SK-N-SH (cell line): ENCODE data around the gene KIFC3. TPM values are rescaled to one million over a fixed set of nuclear protein-coding genes. Genes with fewer than 3 reads are reported as not detected.

Experiments
- CTCF ChIA-PET: fragments of 300-600, 350-600 bp; formaldehyde crosslinking; extraction: SDS; loops from one replicate; lab custom pipeline; 2021; lab: Yijun Ruan, JAX
- POLR2A ChIA-PET: fragments of 350-600 bp; sonication (Branson Sonifier 250); formaldehyde crosslinking; extraction: SDS; loops from one replicate; lab custom pipeline; 2020; ENCODE audit warnings: antibody characterized with exemption, inconsistent platforms; lab: Yijun Ruan, JAX
- DNase-seq: peaks from one replicate; pipeline ENCODE4 v3.0.0; 2012
- H2AFZ ChIP-seq: fragments of 200-600 bp; sonication (generic); 2 replicates; pipeline ENCODE4 v1.8.1; 2016; ENCODE audit warnings: antibody characterized with exemption, mild to moderate bottlenecking, low read depth
- H3F3A ChIP-seq: fragments of 200-600 bp; sonication (generic); replicated peaks from 2 replicates; pipeline ENCODE3; 2016; ENCODE audit warnings: antibody characterized with exemption, mild to moderate bottlenecking; ENCODE audit not compliant: insufficient read depth
- H3K27ac ChIP-seq, 2 experiments: fragments of 200-500 bp in 1 of 2; fragments of 200-600 bp in 1 of 2; sonication (Bioruptor generic) in 1 of 2; sonication (generic), shearing (Covaris generic) in 1 of 2; 2 replicates each; pipeline versions ENCODE4 v1.5.1 to v1.6.1; 2014 to 2016; ENCODE audit warnings: low read depth in 2 of 2, inconsistent platforms in 1 of 2, low read length in 1 of 2, mild to moderate bottlenecking in 1 of 2, mixed read lengths in 1 of 2
- H3K27me3 ChIP-seq: fragments of 200-600 bp; sonication (generic), shearing (Covaris generic); 2 replicates; pipeline ENCODE4 v1.6.1; 2016; ENCODE audit warnings: mixed run types; ENCODE audit not compliant: insufficient read depth
- H3K36me3 ChIP-seq, 2 experiments: fragments of 200-500 bp in 1 of 2; fragments of 200-600 bp in 1 of 2; sonication (Bioruptor generic) in 1 of 2; sonication (generic) in 1 of 2; replicated peaks in 1 of 2; 2 replicates each; pipeline versions ENCODE3 to v1.5.1; 2014 to 2016; ENCODE audit warnings: low read length in 1 of 2, mild to moderate bottlenecking in 1 of 2; ENCODE audit not compliant: insufficient read depth in 2 of 2, control insufficient read depth in 1 of 2
- H3K4me1 ChIP-seq, 2 experiments: fragments of 200-500 bp in 1 of 2; fragments of 200-600 bp in 1 of 2; sonication (Bioruptor generic) in 1 of 2; sonication (generic), shearing (Covaris generic) in 1 of 2; 2 replicates each; pipeline versions ENCODE4 v1.5.1 to v1.6.1; 2014 to 2016; ENCODE audit warnings: low read depth in 1 of 2, low read length in 1 of 2, mixed run types in 1 of 2; ENCODE audit not compliant: insufficient read depth in 2 of 2, control insufficient read depth in 1 of 2
- H3K4me2 ChIP-seq: fragments of 200-600 bp; sonication (generic), shearing (Covaris generic); 2 replicates; pipeline ENCODE4 v1.6.1; 2017; ENCODE audit warnings: mixed run types
- H3K4me3 ChIP-seq, 2 experiments: fragments of 200-500 bp in 1 of 2; fragments of 200-600 bp in 1 of 2; sonication (Bioruptor generic) in 1 of 2; sonication (generic), shearing (Covaris generic) in 1 of 2; 2 replicates each; pipeline versions ENCODE4 v1.5.1 to v1.8.1; 2014 to 2016; ENCODE audit warnings: low read depth in 2 of 2, inconsistent platforms in 1 of 2, low read length in 1 of 2, mild to moderate bottlenecking in 1 of 2, mixed read lengths in 1 of 2, moderate library complexity in 1 of 2
- H3K79me2 ChIP-seq: fragments of 200-600 bp; sonication (generic); 2 replicates; pipeline ENCODE4 v1.8.1; 2017; ENCODE audit warnings: mild to moderate bottlenecking; ENCODE audit not compliant: insufficient read depth
- H3K9ac ChIP-seq: fragments of 200-600 bp; sonication (generic); 2 replicates; pipeline ENCODE4 v1.6.1; 2017; ENCODE audit warnings: mixed run types
- H3K9me2 ChIP-seq: fragments of 200-600 bp; sonication (generic); 2 replicates; pipeline ENCODE4 v1.6.1; 2017; ENCODE audit warnings: mixed run types
- H3K9me3 ChIP-seq: fragments of 200-600 bp; sonication (generic); 2 replicates; pipeline ENCODE4 v1.6.1; 2017; ENCODE audit warnings: mixed run types, mild to moderate bottlenecking, moderate library complexity
- H4K20me1 ChIP-seq: fragments of 200-600 bp; sonication (generic); 2 replicates; pipeline ENCODE4 v1.6.1; 2017; ENCODE audit warnings: mild to moderate bottlenecking, mixed run types; ENCODE audit not compliant: insufficient read depth
- EP300 ChIP-seq, 2 experiments: IDR thresholded peaks; 2 replicates each; pipeline versions ENCODE4 v1.4.0 to v1.6.1; 2012; ENCODE audit warnings: borderline replicate concordance in 1 of 2, low read depth in 1 of 2, low read length in 1 of 2
- FOXM1 ChIP-seq: IDR thresholded peaks from 2 replicates; pipeline ENCODE4 v1.4.0; 2012; ENCODE audit warnings: low read depth, mild to moderate bottlenecking
- MEF2A ChIP-seq: IDR thresholded peaks from 2 replicates; pipeline ENCODE4 v1.4.0; 2012; ENCODE audit warnings: low read depth, borderline replicate concordance
- NFIC ChIP-seq: IDR thresholded peaks from 2 replicates; pipeline ENCODE4 v1.4.0; 2012; ENCODE audit warnings: borderline replicate concordance
- POLR2AphosphoS5 ChIP-seq: IDR thresholded peaks from 2 replicates; pipeline ENCODE4 v1.6.1; 2012; ENCODE audit warnings: low read depth, low read length
- RAD21 ChIP-seq: IDR thresholded peaks from 2 replicates; pipeline ENCODE4 v1.6.1; 2012; ENCODE audit warnings: mild to moderate bottlenecking, low read length
- RFX5 ChIP-seq: IDR thresholded peaks from 2 replicates; pipeline ENCODE4 v1.6.1; 2012; ENCODE audit warnings: mild to moderate bottlenecking, improper control_type of control experiment, low read length
- RXRA ChIP-seq: IDR thresholded peaks from 2 replicates; pipeline ENCODE4 v1.4.0; 2012; ENCODE audit warnings: low read depth, mild to moderate bottlenecking, borderline replicate concordance
- SIN3A ChIP-seq: IDR thresholded peaks from 2 replicates; pipeline ENCODE4 v1.6.1; 2012; ENCODE audit warnings: low read depth, mild to moderate bottlenecking, low read length, moderate library complexity, borderline replicate concordance
- SMC3 ChIP-seq: IDR thresholded peaks from 2 replicates; pipeline ENCODE4 v1.6.1; 2012; ENCODE audit warnings: low read depth, low read length, improper control_type of control experiment
- TAF1 ChIP-seq: IDR thresholded peaks from 2 replicates; pipeline ENCODE4 v1.6.1; 2012; ENCODE audit warnings: low read depth, mild to moderate bottlenecking, low read length, moderate library complexity, borderline replicate concordance
- USF1 ChIP-seq: IDR thresholded peaks from 2 replicates; pipeline ENCODE4 v1.4.0; 2012; ENCODE audit warnings: low read depth, borderline replicate concordance
- YY1 ChIP-seq: IDR thresholded peaks from 2 replicates; pipeline ENCODE4 v1.4.0; 2012; ENCODE audit warnings: low read depth, mild to moderate bottlenecking
- ZBTB33 ChIP-seq: IDR thresholded peaks from 2 replicates; pipeline ENCODE4 v1.4.0; 2012; ENCODE audit warnings: low read depth, borderline replicate concordance
- WGBS: methylation state at CpG from one replicate; pipeline ENCODE4 v1.1.6; 2017; ENCODE audit warnings: low lambda C conversion rate; 5-methylcytosine and 5-hydroxymethylcytosine counted together
- polyA plus RNA-seq, 3 experiments: library from polyadenylated mRNA; depleted of rRNA; stranded (reverse); fragments of >200 nt; gene quantifications; 2 replicates each; pipeline ENCODE4 v1.2.3, GENCODE V29; 2012
- TF ChIP-seq, protein P1 (sequence below): IDR thresholded peaks from 2 replicates; pipeline ENCODE4; 2012
- TF ChIP-seq, protein P2 (sequence below): fragments of 200-600 bp; sonication (generic); IDR thresholded peaks from 2 replicates; pipeline ENCODE4 v1.6.1; 2017; ENCODE audit warnings: antibody characterized with exemption, mild to moderate bottlenecking, moderate library complexity

The KIFC3 gene
- polyA plus RNA-seq, 1 of the 3 experiments (the other 2 are of a cell fraction): 65.4 TPM

GRCh38 chr16:57720142-57720575 lies 82.1 kb downstream of the KIFC3 start:
- WGBS: 100% methylated on average over 1 of the region's 3 CpGs
- ChIA-PET CTCF (interaction anchor here (0.7 to 1.5 kb wide), 3 partner anchors 9 to 129 kb away, joined by 3 to 5 read pairs (median 3); no protein-coding TSS in a partner anchor), POLR2A (no interaction called here)
- Histone ChIP-seq H3K4me1 (peaks cover 0 to 7% of the 10 kb centered on the region in 2 experiments; a peak in 1 of 4 replicates), H3K9me3 (no peaks in the 10 kb centered on the region), H3K9me2 (no peaks in the 10 kb centered on the region), H3F3A (no peaks in the 10 kb centered on the region), H4K20me1 (no peaks in the 10 kb centered on the region), H3K27ac (no peak overlapping the region), H3K4me2 (no peak overlapping the region), H2AFZ (no peak overlapping the region), H3K4me3 (no peak overlapping the region; a peak in 1 of 4 replicates), H3K79me2 (no peaks in the 10 kb centered on the region), H3K9ac (no peak overlapping the region), H3K27me3 (peaks cover 8% of the 10 kb centered on the region), H3K36me3 (no peaks in the 10 kb centered on the region)
- TF ChIP-seq SMC3: peak; percentile 79
- TF ChIP-seq ZBTB33: no peak
- TF ChIP-seq EP300 (IDR thresholded peaks at IDR 0.05; ENCODE audit: borderline replicate concordance in 1 of 2, low read depth in 1 of 2, low read length in 1 of 2): no peak
- TF ChIP-seq, protein P1, sequence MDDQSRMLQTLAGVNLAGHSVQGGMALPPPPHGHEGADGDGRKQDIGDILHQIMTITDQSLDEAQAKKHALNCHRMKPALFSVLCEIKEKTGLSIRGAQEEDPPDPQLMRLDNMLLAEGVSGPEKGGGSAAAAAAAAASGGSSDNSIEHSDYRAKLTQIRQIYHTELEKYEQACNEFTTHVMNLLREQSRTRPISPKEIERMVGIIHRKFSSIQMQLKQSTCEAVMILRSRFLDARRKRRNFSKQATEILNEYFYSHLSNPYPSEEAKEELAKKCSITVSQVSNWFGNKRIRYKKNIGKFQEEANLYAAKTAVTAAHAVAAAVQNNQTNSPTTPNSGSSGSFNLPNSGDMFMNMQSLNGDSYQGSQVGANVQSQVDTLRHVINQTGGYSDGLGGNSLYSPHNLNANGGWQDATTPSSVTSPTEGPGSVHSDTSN: no peak
- no peak for TF ChIP-seq FOXM1
- TF ChIP-seq RAD21: peak; percentile 54
- TF ChIP-seq, protein P2, sequence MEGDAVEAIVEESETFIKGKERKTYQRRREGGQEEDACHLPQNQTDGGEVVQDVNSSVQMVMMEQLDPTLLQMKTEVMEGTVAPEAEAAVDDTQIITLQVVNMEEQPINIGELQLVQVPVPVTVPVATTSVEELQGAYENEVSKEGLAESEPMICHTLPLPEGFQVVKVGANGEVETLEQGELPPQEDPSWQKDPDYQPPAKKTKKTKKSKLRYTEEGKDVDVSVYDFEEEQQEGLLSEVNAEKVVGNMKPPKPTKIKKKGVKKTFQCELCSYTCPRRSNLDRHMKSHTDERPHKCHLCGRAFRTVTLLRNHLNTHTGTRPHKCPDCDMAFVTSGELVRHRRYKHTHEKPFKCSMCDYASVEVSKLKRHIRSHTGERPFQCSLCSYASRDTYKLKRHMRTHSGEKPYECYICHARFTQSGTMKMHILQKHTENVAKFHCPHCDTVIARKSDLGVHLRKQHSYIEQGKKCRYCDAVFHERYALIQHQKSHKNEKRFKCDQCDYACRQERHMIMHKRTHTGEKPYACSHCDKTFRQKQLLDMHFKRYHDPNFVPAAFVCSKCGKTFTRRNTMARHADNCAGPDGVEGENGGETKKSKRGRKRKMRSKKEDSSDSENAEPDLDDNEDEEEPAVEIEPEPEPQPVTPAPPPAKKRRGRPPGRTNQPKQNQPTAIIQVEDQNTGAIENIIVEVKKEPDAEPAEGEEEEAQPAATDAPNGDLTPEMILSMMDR: peak; percentile 69
- peak; percentile 65 for DNase-seq

- H3K4me3 ChIP-seq: no peak overlapping the region
- H3K9me3 ChIP-seq: no peaks in the 10 kb centered on the region
- H3K9ac ChIP-seq: no peak overlapping the region
- no peaks in the 10 kb centered on the region for H3K36me3 ChIP-seq
- CTCF ChIA-PET: interaction anchor here (2.0 kb wide), 1 partner anchor 138 kb away, joined by 7 read pairs; no protein-coding TSS in a partner anchor
- POLR2A ChIA-PET: no interaction called here
- no peaks in the 10 kb centered on the region for H3K9me2 ChIP-seq
- H3K4me1 ChIP-seq: no peaks in the 10 kb centered on the region; a peak in 1 of 4 replicates
- H2AFZ ChIP-seq: no peak overlapping the region
- no peak overlapping the region for H3K4me2 ChIP-seq
- no peaks in the 10 kb centered on the region for H3F3A ChIP-seq
- no peaks in the 10 kb centered on the region for H4K20me1 ChIP-seq
- H3K79me2 ChIP-seq: no peaks in the 10 kb centered on the region
- H3K27me3 ChIP-seq: peaks cover 17% of the 10 kb centered on the region
- WGBS: 82% methylated on average over 6 of the region's 6 CpGs
- DNase-seq: no peak
- H3K27ac ChIP-seq: no peak overlapping the region
- TF ChIP-seq POLR2AphosphoS5 (no peak), SIN3A (no peak), RXRA (no peak), USF1 (no peak), MEF2A (no peak), TAF1 (no peak), RFX5 (no peak), NFIC (no peak), YY1 (no peak)
- TF ChIP-seq, protein P1: no peak
- TF ChIP-seq, protein P2: no peak
Measured at GRCh38 chr16:57714047-57714446, 88.2 kb downstream of the KIFC3 start.
